Measurements from ENCODE around the gene ITGA5.

- TF ChIP-seq EZH2 (IDR thresholded peaks at IDR 0.05; ENCODE audit: insufficient read depth, poor library complexity, severe bottlenecking) (no peak), EZH2phosphoT487 (IDR thresholded peaks at IDR 0.05; ENCODE audit: insufficient read depth, low read depth) (no peak)
These were observed 29.3 kb upstream of the ITGA5 start for GRCh38 chr12:54448344-54448743.
